Activated CD8-positive, alpha-beta memory T cell treated with anti-CD3 and anti-CD28 coated beads for 4 hours (primary cell): ENCODE results near the gene FANCI.

Experiments
- DNase-seq, 2 donors: peaks; one replicate each; pipeline ENCODE4 v3.0.0-alpha.2; 2020; ENCODE audit warnings: low read depth in 2 of 2

FANCI gene

GRCh38 chr15:89361451-89362202 lies 117.8 kb downstream of the FANCI start:
- DNase-seq, result no peak

- DNase-seq, result no peak
Measured at GRCh38 chr15:89362203-89363101, 118.7 kb downstream of the FANCI start.

- DNase-seq, result no peak
Measured at GRCh38 chr15:89363133-89363532, 119.4 kb downstream of the FANCI start.

- no peak for DNase-seq
Measured at GRCh38 chr15:89363770-89364169, 120.0 kb downstream of the FANCI start.

- DNase-seq, result no peak
Measured at GRCh38 chr15:89364341-89364740, 120.6 kb downstream of the FANCI start.

GRCh38 chr15:89364741-89365450 lies 121.1 kb downstream of the FANCI start:
- no peak for DNase-seq

- no peak for DNase-seq
Measured at GRCh38 chr15:89365462-89366065, 121.8 kb downstream of the FANCI start.
